HT-29 (cell line): Measurements from ENCODE around the gene UGT1A10. TPM values are rescaled to one million over a fixed set of nuclear protein-coding genes. Genes with fewer than 3 reads are reported as not detected.

Experiments used
- DNase-seq: peaks from one replicate; pipeline ENCODE4 v3.0.0-alpha.2; 2015; ENCODE audit warnings: low spot score
- total RNA-seq: library from RNA; depleted of rRNA; stranded (reverse); fragments of >200 nt; shearing (Covaris generic); gene quantifications from 2 replicates; pipeline ENCODE4 v1.2.3, GENCODE V29; 2014; rRNA removed

The UGT1A10 gene
- total RNA-seq, 1 experiment from 2014 or later: 150 TPM

- DNase-seq: no peak
These were observed 184.5 kb downstream of the UGT1A10 start for GRCh38 chr2:233820774-233821105.

GRCh38 chr2:233821196-233821595, 184.9 kb downstream of the UGT1A10 start:
- DNase-seq: no peak

GRCh38 chr2:233821709-233822100, 185.5 kb downstream of the UGT1A10 start:
- DNase-seq: no peak

- no peak for DNase-seq
These were observed 186.0 kb downstream of the UGT1A10 start for GRCh38 chr2:233822101-233822771.

Other genes with a start within 250 kb of the UGT1A10 start
- 20.4 and 21.8 TPM in 2 replicates for gene USP40, start 69.7 kb upstream of the UGT1A10 start, total RNA-seq
- 43.6 and 56.6 TPM in 2 replicates for gene UGT1A8, start 18.8 kb upstream of the UGT1A10 start, total RNA-seq
- 3.2 and 6.7 TPM in 2 replicates for gene UGT1A9, start 35.5 kb downstream of the UGT1A10 start, total RNA-seq
- gene UGT1A7, start 45.5 kb downstream of the UGT1A10 start, total RNA-seq: 5.0 and 8.9 TPM in 2 replicates
- 18.3 and 24.2 TPM in 2 replicates for gene UGT1A6, start 56.4 kb downstream of the UGT1A10 start, total RNA-seq
- gene UGT1A5, start 76.5 kb downstream of the UGT1A10 start, total RNA-seq: 3.1 and 3.5 TPM in 2 replicates
- gene UGT1A4, start 82.3 kb downstream of the UGT1A10 start, total RNA-seq: 3.4 and 3.9 TPM in 2 replicates
- 1.2 and 1.6 TPM in 2 replicates for gene UGT1A3, start 92.6 kb downstream of the UGT1A10 start, total RNA-seq
- gene UGT1A1, start 123.8 kb downstream of the UGT1A10 start, total RNA-seq: 3.2 and 3.6 TPM in 2 replicates
- gene MROH2A, start 141.9 kb downstream of the UGT1A10 start, total RNA-seq: 2.4 and 2.8 TPM in 2 replicates
- 25.8 and 28.4 TPM in 2 replicates for gene HJURP, start 218.1 kb downstream of the UGT1A10 start, total RNA-seq